UCSD-AML1 (cell line): ENCODE results near the gene KCNQ5.
"Not testable (repeated sequence)": the region's sequence is repeated elsewhere in the genome, so short reads cannot be mapped to it uniquely, and the experiment has no call there.

Experiments
- DNase-seq: peaks from one replicate; lab custom pipeline; 2025; ENCODE audit not compliant: unreplicated experiment; lab: John Stamatoyannopoulos, UW

KCNQ5 gene

DNA sequence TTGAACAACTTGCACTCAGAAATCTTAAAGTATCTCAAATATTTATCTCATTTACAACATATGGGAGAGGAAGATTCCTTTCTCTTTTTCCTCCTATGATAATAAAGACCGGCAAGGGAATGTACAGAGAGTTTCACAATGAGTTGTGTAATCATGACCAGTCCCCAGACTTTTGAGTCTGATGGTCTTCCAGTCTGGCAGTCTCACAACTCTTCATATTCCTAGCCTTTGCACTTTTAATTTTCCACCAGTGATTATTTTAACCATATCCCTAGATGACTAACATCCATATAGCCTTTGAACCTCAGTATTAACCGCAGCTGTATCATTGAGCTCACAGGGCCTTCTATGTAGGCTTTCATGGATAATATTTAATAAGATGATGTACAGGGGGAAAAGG is 324.9 kb downstream of the KCNQ5 start:
- no peak for DNase-seq

DNA sequence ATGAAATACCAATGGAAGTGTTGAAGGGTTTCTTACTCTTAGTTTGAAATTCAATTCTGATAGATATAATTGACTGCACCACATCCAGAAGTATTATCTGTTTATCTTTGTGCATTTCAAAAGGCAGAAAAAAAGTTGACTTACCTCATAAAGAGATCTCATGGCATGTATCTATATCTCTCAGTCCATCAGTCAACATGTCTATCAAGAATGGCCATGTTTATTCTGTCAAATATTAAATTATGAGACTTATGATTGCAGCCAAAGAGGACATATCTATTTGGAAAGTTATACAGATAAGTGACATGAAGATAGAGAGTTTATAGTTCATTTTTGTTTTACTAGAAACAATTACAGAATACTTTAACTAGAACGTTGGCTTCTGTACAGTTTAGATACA is 325.7 kb downstream of the KCNQ5 start:
- DNase-seq = no peak

DNA sequence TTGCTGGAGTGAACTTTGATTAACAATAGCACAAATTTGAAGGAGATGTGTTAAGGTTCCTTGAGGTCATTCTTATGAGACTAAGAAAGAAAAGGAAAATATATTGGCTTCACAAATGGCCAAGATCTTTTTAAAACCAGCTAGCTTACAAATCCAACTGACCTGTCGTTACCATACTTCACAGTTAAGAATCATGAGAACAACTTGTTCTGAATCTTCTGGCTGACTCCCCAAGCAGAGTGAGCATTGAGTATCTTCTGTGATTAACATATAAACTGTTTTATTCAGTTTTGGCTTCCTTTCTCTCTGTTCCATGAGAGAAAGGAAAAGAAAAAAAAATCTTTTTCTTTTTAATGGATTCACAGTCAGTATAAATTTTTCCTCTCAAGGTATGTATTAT is 326.3 kb downstream of the KCNQ5 start:
- no peak for DNase-seq

DNA sequence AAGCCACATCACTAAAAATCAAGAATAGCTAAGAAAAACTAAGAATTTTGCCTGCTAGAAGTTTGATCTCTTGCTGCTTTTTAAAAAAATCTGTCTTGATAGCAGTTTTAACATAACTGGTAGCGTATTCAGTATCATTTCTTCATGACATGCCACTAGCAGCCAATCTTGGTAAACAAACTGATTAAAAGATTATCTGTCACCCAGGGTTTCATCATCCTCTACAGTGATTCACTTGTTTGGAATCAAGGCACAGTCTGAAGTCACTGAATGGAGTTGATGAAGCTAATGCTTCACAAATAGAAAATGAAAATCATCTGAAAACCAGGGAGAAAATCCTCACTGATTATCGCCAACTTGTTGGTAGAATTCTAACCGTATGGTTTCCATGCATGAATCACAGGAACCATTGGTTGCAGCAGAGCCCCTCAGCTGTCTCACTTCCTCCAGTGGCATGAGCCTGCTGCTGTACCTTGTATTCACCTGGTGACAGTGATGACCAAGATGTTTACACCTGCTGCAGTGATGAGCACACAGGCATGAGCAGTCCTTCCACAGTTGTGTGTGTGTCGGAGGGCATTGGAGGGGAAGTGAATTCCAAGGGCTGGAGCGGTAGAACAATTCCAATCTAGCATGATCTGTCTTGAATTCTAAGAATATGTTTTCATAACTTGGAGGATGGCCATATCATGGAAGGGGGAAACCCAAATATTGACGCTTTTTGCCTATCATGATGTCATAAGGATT is 328.4 kb downstream of the KCNQ5 start:
- DNase-seq = no peak

DNA sequence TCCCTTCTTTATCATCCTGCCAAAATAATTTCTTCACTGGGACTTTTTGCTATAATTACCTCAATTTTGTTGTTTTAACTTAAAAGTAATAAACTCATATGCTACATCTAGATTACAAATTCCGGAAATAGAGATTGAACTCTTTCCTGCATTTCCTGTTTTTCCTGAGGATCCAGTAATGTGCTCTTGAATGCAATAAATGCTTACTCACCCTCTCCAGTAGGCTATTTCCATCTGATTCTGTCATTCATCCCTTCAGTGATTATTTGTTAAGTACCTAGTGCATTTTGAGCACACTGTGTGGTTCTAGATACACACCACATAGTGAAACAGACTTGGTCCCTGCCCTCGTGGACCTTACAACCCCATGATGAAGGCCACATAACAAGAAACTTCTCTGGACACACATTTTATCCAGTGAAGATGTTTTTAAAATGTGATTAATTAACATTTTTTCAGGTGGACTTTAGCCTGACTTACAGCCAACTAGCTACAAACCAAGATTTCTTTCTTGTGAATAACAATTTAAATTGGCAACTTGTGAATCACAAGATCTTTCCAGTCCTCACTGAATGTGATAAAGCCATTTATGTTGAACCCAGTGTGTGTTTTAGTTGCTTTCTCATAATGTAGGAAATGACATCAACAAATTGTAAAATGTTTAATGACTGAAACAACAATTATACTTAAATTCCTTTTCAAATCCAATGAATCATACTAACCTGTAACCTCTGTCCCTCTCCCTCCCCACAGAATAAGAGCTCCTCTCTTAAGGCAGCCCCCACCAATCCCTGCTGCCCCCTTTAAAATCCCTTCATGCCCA is 331.2 kb downstream of the KCNQ5 start:
- DNase-seq = no peak

DNA sequence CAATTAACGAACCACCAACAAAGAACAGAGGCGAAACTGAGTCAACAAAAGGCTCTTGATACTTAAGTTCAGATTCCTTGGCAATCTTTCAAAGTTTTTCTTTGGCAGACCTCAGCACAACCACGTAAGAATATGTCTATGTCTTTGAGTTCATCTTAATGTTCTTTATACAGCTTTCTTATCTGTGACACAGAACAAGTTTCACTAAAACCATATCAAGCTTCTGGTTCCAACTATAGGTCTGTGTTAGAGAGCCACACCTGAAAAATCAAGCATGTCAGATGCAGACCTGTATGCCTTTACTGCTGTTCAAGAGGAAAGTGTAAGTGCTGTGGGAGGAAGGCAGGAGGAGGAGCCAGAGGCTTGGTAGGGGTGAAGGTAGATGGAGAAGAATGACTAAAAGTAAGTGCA is 332.1 kb downstream of the KCNQ5 start:
- DNase-seq = no peak

DNA sequence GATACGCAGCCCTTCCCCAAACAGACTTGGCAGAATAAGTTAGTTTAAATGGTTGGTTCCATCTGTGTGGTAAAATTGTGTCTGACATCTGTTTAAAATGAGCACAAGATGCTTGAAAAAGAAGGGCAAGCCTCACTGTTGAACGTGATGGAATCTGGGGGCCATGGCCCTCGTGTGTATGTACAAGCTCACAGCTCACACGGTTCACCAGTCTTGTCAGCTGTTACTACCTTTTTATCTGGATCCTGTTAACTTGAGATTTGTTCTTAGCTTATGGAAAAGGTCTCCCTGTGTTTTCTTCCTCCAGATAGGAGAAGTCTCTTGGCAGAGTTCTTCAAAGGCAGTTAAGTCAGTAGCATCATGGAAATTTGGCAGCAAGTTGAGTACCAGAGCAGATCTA is 332.9 kb downstream of the KCNQ5 start:
- DNase-seq = no peak

DNA sequence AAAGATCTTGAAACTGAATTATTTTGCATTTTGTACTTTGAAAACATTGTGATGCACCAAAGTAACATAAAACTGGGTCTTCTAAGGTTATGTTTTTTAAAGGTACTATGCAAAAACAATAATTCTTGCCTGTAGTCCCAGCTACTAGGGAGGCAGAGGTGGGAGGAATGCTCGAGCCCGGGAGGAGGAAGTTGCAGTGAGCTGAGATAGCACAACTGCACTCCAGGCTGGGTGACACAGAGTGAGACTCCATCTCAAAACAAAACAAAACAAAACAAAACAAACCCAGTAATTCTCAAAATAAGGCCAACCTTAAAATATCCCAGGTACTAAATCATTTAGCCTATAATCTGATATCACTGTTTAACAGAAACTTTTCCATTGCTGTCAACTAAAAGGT is 333.8 kb downstream of the KCNQ5 start:
- DNase-seq = peak; percentile 30

DNA sequence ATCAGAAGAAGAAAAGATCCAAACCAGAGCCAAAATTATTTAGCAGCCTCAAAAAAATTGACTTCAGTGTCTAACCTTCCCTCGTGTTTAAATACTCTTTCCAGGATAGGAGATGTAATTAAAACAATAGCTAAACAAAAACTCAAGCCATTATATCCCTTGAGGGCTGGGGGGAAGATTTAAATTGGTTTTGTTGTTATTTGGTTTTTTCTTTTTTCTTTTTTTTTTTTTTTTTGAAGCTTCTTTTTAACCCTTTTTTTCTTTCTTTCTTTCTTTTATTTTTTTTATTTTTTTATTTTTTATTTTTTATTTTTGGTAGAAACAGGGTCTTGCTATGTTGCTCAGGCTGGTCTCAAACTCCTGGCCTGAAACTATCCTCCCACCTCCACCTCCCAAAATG is 334.4 kb downstream of the KCNQ5 start:
- no peak for DNase-seq

DNA sequence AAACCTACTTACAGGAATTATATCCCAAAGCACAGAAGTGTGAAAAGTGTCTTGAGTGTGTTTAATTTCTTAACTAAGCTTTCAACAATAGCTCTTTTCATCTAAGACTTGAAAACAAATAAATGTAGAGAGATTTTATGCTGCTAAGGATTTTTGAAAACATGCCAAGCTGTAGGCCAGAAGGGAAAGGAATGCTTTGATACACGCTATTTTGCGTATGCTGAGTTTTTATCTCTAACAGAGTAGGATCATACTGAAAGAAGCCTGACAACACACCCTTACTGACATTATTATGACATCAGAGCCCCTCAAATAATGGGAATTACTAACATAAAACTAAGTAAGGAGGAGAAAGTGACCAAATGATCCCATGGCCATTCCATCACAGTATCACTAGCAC is 338.0 kb downstream of the KCNQ5 start:
- DNase-seq = no peak

DNA sequence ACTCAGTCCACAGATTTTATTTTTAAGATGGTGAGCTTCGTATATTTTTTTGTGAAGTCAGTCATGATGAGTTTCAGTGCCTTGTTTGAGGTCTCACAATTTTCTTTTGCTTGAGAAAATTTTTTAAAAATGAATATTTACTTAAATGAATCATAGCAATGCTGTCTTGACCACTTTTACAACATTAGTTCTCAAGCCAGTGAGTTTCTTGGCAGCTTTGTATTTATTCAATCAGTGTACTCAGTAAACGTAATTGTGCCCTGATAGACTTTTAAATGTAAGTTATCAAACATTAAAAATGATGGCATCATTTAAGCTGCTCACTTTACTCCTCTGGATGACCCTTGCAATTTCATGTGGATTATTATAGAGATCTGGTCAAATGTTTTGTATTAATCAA is 342.1 kb downstream of the KCNQ5 start:
- DNase-seq = no peak

DNA sequence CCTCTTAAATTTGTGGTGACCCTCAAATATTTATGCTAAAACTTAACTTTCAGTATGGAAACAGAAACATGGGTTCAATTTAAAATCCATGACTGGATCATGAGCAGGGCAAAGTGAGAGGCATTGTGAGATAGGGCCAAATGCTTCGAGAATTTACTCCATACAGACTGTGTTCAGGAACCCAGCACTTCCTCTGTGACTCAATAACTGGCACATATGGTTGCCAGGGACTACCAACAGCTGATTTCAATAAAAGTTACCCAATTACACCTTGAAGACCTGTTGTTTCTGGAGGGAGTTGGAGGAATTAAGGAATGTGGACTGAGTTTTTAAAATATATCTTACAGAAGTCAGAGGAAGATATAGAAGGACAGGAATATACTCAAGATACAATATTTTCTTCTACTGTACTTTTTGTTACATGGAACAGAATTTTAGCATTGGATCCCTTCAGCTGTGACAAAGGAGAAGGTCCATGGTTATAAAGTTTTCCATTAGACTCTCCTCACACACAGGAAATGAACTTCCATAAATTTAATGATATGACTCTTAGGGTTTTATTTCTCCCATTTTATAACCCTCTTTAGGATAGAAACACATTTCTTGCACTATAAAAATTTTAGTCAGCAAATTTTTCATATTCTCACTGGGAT is 344.9 kb downstream of the KCNQ5 start:
- no peak for DNase-seq

DNA sequence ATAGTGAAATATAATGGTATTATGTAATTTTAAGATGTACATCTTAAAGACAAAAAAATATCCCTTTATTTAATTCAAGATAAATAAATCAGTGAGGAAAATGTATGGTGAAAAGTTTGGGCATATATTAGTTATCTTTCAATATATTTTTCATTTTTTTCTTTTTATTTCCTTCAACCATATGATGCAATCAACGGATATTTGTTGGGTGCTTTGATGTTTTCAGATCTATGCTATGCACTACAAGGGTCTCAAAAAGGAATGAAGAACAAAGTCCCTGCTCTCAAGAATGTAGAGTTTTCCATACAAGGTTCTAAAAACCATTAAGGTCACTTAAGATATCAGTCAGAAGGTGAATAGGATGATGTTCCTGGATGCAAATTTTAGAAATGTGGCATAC is 345.5 kb downstream of the KCNQ5 start:
- no peak for DNase-seq

DNA sequence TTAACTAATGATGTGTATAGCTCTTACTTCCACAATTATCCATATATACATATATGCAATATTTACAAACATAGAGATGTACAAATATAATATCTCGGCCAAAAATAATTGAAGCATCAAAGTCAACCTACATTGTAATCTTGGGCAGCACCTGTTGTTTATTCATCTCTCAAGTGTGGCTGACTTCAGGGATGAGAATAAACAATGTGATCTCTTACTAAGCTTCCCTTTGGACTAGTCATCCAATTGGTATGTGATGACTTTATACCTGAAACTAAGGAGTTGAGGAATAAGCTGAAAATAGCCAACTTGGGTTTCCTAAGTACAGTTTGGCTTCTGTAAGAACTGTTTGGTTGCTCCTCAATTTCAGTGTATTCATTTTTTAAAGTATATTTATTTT is 346.8 kb downstream of the KCNQ5 start:
- DNase-seq = no peak

DNA sequence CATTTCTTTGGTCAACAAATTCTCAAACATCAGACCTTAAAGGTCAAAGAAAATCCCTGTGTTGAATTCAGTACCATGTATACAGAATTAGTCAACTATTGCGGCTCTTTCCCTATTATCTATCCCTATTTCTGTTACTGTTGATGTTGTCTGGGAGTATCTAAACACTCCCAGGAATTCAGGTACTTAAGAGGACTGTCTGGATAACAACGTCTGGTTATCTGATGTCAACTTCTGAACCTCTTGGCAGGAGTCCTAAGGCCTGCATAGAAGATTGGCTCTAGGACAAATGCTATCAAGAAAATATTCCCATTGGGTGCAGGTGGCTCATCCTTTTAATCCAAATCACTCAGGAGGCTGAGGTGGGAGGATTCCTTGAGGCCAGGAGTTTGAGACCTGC is 347.8 kb downstream of the KCNQ5 start:
- no peak for DNase-seq

DNA sequence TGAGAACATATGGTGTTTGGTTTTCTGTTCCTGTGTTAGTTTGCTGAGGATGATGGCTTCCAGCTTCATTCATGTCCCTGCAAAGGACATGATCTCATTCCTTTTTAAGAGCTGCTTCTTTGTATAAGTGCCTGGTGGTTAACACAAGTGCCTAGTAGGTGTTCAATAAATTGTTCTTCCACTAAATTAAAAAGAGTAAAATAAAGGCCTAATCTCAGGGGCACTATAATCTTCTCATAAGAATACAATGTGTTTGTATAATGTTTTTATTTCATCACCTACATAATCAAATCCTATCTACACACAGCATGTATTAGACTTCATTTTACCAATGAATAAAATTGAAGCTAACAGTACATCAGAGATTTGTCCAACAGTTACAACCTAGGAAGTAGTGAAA is 350.7 kb downstream of the KCNQ5 start:
- DNase-seq = no peak

DNA sequence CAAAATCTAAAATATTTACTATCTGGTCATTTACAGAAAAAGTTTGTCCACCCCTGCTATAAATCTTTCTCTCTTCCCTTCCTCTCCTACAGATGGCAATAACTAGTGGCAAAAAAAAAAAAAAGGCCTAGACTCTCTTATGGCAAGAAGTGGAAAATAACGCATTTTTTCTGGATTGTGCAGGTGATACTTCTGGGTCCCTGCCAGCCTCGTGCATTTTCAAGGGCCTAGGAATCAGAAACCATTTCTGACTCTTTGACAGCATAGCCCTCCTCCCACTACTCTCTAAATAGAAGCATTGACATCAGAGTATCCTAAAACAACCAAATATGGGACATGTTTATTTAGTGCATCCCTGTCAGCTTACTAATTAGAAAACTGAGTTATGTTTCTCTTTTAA is 352.4 kb downstream of the KCNQ5 start:
- DNase-seq = no peak

DNA sequence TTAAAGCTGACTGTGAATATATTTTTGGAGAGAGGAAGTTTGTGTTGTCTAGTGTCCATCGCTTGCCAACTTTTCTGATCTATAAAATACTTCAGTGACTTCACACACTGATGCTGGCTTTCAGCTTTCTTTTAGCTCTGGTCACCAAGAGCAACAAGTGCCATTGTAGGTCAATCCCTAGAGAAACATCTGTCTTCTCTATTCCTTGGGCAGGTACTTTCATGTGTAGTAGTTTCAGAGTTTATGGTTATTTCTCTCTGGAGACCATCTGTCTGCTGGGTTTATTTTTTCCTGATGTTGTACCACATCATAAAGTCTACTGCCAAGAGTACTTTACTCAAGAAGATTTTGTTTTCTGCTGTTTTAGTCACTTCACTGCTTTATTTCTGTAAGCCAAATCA is 353.5 kb downstream of the KCNQ5 start:
- no peak for DNase-seq

DNA sequence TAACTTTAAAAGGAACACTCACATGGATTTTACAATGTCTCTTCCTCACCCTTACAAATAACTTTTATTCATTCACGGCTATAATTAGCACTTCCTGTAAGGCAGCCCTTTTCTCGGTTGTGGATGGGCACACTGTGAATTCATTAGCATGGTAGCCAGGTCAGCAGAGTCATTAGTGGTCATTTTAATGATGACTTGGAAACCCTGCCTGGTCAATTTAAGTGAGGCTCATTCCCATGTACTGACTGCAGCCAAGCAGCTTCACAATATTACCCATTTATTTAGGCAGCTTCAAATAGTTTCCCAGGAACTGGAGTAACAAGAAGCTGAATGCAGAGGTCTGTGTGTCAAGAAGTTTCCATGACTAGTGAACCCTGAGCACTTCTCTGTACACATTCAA is 354.6 kb downstream of the KCNQ5 start:
- DNase-seq = no peak

DNA sequence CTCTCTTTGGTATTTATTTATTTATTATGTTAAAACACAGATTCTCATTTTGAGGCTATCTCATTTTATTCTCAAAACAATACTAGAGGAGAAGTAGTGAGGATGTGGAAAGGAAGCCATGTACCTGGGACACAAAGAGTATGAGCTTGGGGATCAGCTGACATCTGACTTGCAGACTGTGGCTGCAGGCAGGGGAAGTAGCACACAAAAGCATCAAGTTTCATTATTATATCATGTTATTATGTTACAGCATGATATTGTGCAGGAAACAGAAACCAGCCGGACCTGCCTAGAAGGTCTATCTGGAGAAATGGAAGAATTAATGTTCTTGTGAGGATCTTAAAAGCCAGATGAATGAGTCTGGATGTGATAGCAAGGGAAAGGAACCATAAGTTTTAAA is 355.2 kb downstream of the KCNQ5 start:
- no peak for DNase-seq

DNA sequence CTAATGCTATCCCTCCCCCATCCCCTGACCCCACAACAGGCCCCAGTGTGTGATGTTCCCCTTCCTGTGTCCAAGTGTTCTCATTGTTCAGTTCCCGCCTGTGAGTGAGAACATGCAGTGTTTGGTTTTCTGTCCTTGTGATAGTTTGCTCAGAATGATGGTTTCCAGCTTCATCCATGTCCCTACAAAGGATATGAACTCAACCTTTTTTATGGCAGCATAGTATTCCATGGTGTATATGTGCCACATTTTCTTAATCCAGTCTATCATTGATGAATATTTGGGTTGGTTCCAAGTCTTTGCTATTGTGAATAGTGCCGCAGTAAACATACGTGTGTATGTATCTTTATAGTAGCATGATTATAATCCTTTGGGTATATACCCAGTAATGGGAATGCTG is 356.9 kb downstream of the KCNQ5 start:
- DNase-seq = not testable (repeated sequence)

DNA sequence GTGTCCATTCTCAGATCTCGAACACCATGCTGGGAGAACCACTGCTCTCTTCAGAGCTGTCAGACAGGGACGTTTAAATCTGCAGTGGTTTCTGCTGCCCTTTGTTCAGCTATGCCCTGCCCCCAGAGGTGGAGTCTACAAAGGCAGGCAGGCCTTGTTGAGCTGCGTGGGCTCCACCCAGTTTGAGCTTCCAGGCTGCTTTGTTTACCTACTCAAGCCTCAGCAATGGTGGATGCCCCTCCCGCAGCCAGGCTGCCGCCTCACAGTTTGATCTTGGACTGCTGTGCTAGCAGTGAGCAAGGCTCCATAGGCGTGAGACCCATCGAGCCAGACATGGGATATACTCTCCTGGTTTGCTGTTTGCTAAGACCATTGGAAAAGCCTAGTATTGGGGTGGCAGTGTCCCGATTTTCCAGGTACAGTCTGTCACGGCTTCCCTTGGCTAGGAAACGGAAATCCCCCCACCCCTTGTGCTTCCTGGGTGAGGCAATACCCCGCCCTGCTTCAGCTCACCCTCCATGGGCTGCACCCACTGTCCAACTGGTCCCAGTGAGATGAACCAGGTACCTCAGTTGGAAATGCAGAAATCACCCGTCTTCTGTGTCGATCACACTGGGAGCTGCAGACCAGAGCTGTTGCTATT is 362.4 kb downstream of the KCNQ5 start:
- DNase-seq = not testable (repeated sequence)
